Measurements from ENCODE around the gene USH1C. TPM values are rescaled to one million over a fixed set of nuclear protein-coding genes. Genes with fewer than 3 reads are reported as not detected.

USH1C gene
- total RNA-seq, 2 experiments from 2014 or later: not detected

- ChIA-PET POLR2A (no interaction called here), CTCF (no interaction called here)
Measured at GRCh38 chr11:17571431-17572358, 27.5 kb upstream of the USH1C start.

- POLR2A ChIA-PET: no interaction called here
Measured at GRCh38 chr11:17570034-17570433, 25.8 kb upstream of the USH1C start.

GRCh38 chr11:17568944-17569343 lies 24.7 kb upstream of the USH1C start:
- CTCF ChIA-PET: no interaction called here
- POLR2A ChIA-PET: no interaction called here

More at GRCh38 chr11:17570034-17570433, 25.8 kb upstream of the USH1C start:
- CTCF ChIA-PET: no interaction called here

GRCh38 chr11:17564687-17565042 lies 20.4 kb upstream of the USH1C start:
- POLR2A ChIA-PET: no interaction called here
- CTCF ChIA-PET: no interaction called here

- ChIA-PET CTCF (no interaction called here), POLR2A (no interaction called here)
Measured at GRCh38 chr11:17563961-17564686, 19.9 kb upstream of the USH1C start.

GRCh38 chr11:17563231-17563646 lies 19.0 kb upstream of the USH1C start:
- ChIA-PET POLR2A (no interaction called here), CTCF (no interaction called here)

- ChIA-PET CTCF (interaction anchor here (0.6 kb wide), 2 partner anchors 30 to 314 kb away, joined by 3 to 4 read pairs; no protein-coding TSS in a partner anchor), POLR2A (no interaction called here)
Measured at GRCh38 chr11:17561526-17561925, 17.3 kb upstream of the USH1C start.

- POLR2A ChIA-PET: no interaction called here
Measured at GRCh38 chr11:17561111-17561415, 16.8 kb upstream of the USH1C start.

GRCh38 chr11:17560281-17561110 lies 16.3 kb upstream of the USH1C start:
- POLR2A ChIA-PET: no interaction called here
- CTCF ChIA-PET: no interaction called here

More at GRCh38 chr11:17561111-17561415, 16.8 kb upstream of the USH1C start:
- CTCF ChIA-PET: no interaction called here

- POLR2A ChIA-PET: no interaction called here
- CTCF ChIA-PET: no interaction called here
Measured at GRCh38 chr11:17559341-17560087, 15.3 kb upstream of the USH1C start.

GRCh38 chr11:17558916-17559315 lies 14.7 kb upstream of the USH1C start:
- ChIA-PET POLR2A (no interaction called here), CTCF (no interaction called here)

GRCh38 chr11:17558025-17558780 lies 14.0 kb upstream of the USH1C start:
- POLR2A ChIA-PET: no interaction called here
- CTCF ChIA-PET: no interaction called here

- ChIA-PET POLR2A (no interaction called here), CTCF (no interaction called here)
Measured at GRCh38 chr11:17556999-17557398, 12.8 kb upstream of the USH1C start.

- CTCF ChIA-PET: no interaction called here
- POLR2A ChIA-PET: no interaction called here
Measured at GRCh38 chr11:17554487-17554886, 10.3 kb upstream of the USH1C start.

GRCh38 chr11:17553249-17553546 lies 9.0 kb upstream of the USH1C start:
- POLR2A ChIA-PET: no interaction called here
- CTCF ChIA-PET: no interaction called here

- POLR2A ChIA-PET: no interaction called here
- CTCF ChIA-PET: no interaction called here
Measured at GRCh38 chr11:17552392-17553248, 8.4 kb upstream of the USH1C start.

- POLR2A ChIA-PET: no interaction called here
- CTCF ChIA-PET: no interaction called here
Measured at GRCh38 chr11:17552041-17552355, 7.8 kb upstream of the USH1C start.

- CTCF ChIA-PET: no interaction called here
- POLR2A ChIA-PET: no interaction called here
Measured at GRCh38 chr11:17551347-17552040, 7.3 kb upstream of the USH1C start.

Data from activated CD8-positive, alpha-beta memory T cell treated with anti-CD3 and anti-CD28 coated beads for 36 hours (primary cell).